ENCODE results near the gene HDAC4.

The HDAC4 gene

GRCh38 chr2:239137898-239138283 is 262.9 kb downstream of the HDAC4 start:
- no peak for DNase-seq
- in situ Hi-C loops (cut with HindIII; ENCODE audit: low pct_ligation_motif_present, low sequenced_read_pairs): no loop called here
- no peak overlapping the region for H3K27ac ChIP-seq
- no peak for TF ChIP-seq CTCF (IDR thresholded peaks at IDR 0.05; ENCODE audit: low read depth, low read length, missing control alignments)
- H3K4me3 ChIP-seq (ENCODE audit: low read depth, low read length): no peak overlapping the region
- H3K27me3 ChIP-seq (replicated peaks): no peaks in the 10 kb centered on the region
- H3K36me3 ChIP-seq (replicated peaks): peaks cover 3% of the 10 kb centered on the region

- Histone ChIP-seq H3K27me3 (replicated peaks) (no peaks in the 10 kb centered on the region), H3K27ac (no peak overlapping the region), H3K4me3 (ENCODE audit: low read depth, low read length) (no peak overlapping the region), H3K36me3 (replicated peaks) (peaks cover 3% of the 10 kb centered on the region)
- in situ Hi-C loops (cut with HindIII; ENCODE audit: low pct_ligation_motif_present, low sequenced_read_pairs): no loop called here
- TF ChIP-seq CTCF (IDR thresholded peaks at IDR 0.05; ENCODE audit: low read depth, low read length, missing control alignments): no peak
- no peak for DNase-seq
Measured at GRCh38 chr2:239137165-239137897, 263.5 kb downstream of the HDAC4 start.

- no peak for DNase-seq
- H3K4me3 ChIP-seq (ENCODE audit: low read depth, low read length): no peak overlapping the region
- no peak overlapping the region for H3K27ac ChIP-seq
- H3K27me3 ChIP-seq (replicated peaks): no peaks in the 10 kb centered on the region
- in situ Hi-C loops (cut with HindIII; ENCODE audit: low pct_ligation_motif_present, low sequenced_read_pairs): no loop called here
- H3K36me3 ChIP-seq (replicated peaks): peaks cover 3% of the 10 kb centered on the region
- TF ChIP-seq CTCF (IDR thresholded peaks at IDR 0.05; ENCODE audit: low read depth, low read length, missing control alignments): no peak
Measured at GRCh38 chr2:239136762-239137161, 264.1 kb downstream of the HDAC4 start.

- no peak overlapping the region for H3K4me3 ChIP-seq (ENCODE audit: low read depth, low read length)
- DNase-seq: no peak
- no peak for TF ChIP-seq CTCF (IDR thresholded peaks at IDR 0.05; ENCODE audit: low read depth, low read length, missing control alignments)
- in situ Hi-C loops (cut with HindIII; ENCODE audit: low pct_ligation_motif_present, low sequenced_read_pairs): no loop called here
- H3K27ac ChIP-seq: no peak overlapping the region
- no peaks in the 10 kb centered on the region for H3K27me3 ChIP-seq (replicated peaks)
- H3K36me3 ChIP-seq (replicated peaks): peaks cover 3% of the 10 kb centered on the region
Measured at GRCh38 chr2:239136203-239136602, 264.6 kb downstream of the HDAC4 start.

GRCh38 chr2:239135531-239135930 is 265.3 kb downstream of the HDAC4 start:
- in situ Hi-C loops (cut with HindIII; ENCODE audit: low pct_ligation_motif_present, low sequenced_read_pairs): no loop called here
- peaks cover 3% of the 10 kb centered on the region for H3K36me3 ChIP-seq (replicated peaks)

More at GRCh38 chr2:239135531-239135930, 265.3 kb downstream of the HDAC4 start:
- H3K27ac ChIP-seq: no peak overlapping the region
- no peak for DNase-seq
- H3K4me3 ChIP-seq (ENCODE audit: low read depth, low read length): no peak overlapping the region
- no peak for TF ChIP-seq CTCF (IDR thresholded peaks at IDR 0.05; ENCODE audit: low read depth, low read length, missing control alignments)
- no peaks in the 10 kb centered on the region for H3K27me3 ChIP-seq (replicated peaks)
